NOMO-1 treated with dmso at 0.1 percent for 144 hours (cell line): ENCODE results near the gene NEURL1.
"Not testable (repeated sequence)": the region's sequence is repeated elsewhere in the genome, so short reads cannot be mapped to it uniquely, and the experiment has no call there.

Source experiments
- DNase-seq: peaks from one replicate; lab custom pipeline; 2025; ENCODE audit not compliant: unreplicated experiment; lab: John Stamatoyannopoulos, UW

NEURL1 gene

DNA sequence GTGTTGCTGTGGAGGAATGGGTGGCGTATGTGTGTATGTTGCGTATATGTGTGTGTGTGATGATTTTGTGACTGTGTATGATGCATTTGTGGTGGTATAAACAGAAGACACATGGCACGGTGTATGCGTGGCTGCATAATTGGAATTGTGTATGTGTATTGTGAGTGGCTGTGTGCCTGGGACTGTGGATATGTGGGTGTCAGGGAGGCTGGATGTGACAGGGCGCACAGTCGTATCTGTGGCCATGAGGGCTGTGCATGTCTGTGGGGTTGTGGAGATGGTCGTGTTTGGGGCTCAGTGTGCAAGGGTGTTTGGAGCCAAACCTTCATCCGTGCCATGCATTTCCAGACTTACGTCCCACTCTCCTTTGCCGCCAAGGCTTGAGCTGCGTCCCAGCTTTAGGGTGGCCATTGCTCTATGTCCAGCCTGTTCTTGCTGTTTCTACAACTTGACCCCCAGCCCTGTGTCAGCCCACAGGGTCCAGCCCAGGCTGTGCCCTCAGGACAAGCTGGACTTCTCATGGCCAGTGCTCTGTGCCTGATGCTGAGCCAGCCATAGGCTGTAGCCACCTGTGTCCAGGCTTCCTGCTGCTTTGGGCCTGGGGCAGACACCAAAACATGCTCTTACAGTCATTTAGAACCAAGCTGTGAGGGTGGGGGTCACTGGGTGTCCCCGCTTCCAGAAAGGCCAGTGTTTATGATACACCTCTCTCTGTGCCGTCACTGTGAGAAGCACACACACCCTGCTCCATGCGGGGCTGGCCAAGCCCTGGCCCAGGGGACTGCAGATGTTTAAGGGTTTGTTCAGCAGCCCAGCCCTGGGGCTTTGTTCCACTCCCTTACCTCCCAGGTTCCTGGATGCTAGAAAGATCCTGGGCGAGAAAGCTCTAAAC, 127.6 kb downstream of the NEURL1 start:
- no peak for DNase-seq

DNA sequence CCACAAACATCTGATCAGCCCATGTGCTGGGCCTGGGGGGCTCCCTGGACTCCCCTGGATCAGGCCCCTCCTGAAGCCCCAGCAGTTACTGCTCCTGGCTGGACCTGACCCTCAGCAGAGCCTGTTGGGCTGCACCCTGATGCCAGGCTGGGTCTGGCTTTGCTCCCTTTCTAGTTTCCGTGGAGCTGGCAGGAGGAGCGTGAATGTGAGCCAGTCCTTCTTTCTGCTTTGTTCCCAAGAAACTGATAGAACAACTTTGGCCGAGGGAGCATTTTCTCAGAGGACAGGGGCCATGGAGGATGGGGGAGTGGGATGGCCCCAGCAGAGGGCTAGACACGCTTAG, 128.2 kb downstream of the NEURL1 start:
- no peak for DNase-seq

DNA sequence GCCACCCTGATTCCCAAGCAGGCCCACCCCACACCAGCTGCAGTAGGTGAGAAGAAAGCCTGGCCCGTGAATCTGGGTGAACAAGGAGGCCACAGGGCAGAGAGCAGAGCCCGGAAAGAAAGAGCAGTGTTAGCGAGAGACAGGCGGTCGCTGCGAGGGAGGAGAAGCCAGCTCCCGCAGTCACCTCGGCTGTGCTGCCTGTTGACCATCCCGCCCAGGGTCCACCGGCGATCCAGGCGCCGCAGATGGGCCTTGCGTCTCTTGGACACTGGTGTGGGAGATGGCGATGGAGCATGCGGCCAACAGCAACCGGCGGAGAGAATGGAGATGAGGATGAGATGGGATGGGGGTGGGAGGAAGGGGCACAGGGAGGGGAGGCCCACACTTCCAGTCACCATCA, 128.8 kb downstream of the NEURL1 start:
- no peak for DNase-seq

DNA sequence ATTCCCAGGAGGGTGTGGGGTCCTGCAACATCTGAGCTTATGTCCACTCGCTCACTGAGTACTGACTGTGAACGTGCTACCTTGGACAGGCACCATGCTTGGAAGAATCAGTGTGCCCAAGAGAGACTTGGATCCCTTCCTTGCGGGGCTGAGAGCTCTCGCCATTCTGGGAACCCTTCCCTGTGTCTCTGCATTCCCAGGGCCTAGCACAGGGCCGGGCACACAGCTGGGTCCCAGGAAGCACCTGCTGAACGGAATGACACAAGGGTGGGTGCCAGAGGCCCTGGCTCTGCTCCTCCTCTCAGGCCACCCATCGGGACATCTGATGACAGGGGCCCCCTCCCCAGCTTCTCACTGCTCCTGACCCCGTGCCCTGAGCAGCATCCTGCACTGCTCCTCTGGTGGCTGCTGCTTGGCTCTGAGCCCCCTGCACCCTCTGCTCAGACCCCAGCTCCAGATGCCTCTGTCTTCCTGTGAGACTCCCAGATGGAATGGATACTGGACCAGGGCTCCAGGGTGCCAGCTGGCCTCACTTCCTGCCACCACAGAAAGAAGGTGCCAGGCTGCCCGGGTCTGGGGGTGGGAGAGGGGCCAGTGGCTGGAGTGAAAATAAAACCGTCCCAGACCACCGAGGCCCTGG, 129.6 kb downstream of the NEURL1 start:
- DNase-seq: no peak

DNA sequence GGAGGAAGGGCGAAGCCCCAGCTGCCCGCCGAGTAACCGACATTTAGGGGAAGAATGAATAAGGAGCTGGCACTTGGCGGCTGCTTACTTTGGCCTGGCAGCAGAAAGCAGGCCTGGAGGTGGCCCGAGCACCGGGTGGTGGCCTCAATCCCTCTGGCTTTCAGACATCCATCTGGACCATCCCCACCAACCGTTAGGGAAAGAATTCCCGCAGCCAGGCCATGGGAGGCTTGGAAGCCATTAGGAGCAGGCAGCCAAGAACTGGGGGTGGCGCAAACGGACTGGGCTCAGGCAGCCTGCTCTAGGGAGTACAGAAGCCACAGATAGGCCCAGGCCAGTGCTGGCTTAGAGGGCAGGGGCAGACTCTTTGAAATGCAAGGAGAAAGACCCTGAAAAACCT, 132.7 kb downstream of the NEURL1 start:
- DNase-seq: no peak

DNA sequence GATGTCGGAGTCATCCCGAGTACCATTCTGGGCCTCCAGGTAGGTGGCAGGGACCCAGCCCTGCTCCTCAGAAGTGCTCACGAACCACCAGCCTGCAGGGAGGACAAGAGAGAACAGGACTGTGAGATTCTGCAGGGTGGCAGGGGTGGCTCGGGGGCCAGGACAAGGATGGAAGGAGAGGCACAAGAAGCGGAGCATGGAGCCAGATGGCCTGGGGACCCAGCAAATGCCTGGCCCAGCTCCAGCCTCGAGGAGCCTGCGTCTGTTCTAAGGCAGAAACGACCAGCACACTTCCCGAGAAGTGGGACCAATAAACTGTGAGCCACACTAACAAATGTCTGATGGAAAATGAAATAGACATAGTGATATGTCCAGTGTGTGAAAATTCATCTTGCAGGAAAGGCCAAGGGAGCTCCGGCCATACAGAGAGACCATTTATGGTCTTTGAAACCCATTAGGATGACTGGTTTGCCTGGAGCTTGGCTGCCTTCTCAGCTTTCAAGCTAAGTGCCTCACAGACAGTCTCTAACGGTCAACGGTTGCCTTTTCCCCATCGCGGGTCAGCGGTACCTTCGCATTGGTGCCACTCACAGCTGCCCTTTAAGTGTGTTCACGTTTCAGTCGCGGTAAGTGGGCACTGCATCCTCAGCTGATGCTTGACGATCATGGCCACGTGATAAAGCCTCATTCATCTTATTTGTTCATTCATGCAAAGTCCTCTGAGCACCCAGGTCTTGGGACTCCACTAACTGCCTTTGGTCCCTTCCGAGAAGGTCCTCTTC, 133.8 kb downstream of the NEURL1 start:
- no peak for DNase-seq

DNA sequence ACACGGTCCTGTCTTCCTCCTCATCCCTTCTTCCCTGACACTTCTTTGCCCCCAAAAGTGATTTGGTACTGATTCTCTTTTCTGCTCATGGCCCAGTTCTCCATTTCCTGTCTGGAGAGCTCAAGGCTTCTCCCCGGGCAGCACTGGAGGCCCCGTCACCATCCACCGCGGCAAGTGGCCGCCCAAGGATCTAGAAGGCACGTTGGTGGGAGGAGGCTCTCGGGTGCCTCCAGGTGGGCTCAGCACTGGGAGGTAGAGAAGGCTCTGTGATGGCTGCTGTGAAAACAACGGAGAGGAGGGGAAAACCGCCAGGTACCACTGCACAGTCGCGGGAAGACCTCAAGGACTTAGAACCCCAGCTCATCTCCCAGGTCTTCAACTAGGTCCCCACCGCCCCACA, 134.4 kb downstream of the NEURL1 start:
- no peak for DNase-seq

DNA sequence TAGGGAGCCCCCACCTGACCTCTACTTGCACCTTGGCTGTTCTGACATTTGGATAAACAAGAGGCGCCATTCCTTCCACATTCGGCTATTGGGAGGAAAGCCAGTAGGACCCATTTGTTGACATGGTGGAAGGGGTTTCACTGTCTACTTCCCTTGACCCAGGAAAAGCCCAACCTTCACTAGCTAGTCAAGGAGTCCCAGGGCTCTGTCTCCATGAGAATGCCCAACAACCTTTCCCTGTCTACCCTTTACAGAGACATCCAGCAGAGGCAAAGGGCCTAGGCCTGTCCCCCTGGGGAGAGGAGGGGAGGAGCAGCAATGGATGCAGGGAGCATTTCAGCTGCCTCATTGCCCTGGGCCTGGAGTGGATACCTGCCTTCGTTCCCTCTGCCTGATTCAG, 136.1 kb downstream of the NEURL1 start:
- DNase-seq: no peak

DNA sequence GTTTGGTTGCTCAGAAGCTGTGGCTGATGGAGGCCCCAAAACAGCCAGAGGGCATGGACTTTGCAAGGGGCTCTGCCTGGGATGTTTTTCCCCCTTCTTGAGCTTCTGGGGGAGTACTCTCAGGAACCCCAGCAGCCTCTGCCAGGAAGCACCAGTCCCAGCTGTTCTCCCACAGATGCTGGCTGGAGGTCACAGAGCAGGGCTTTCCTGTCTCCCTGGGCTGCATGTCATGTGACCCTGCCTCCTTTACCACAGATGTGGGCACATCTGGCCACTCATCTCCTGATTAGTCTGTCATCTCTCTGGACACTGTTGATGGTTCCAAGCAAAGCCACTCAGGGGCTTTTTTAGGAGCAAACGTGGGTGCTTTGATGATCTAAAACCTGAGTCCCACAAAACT, 136.7 kb downstream of the NEURL1 start:
- no peak for DNase-seq

DNA sequence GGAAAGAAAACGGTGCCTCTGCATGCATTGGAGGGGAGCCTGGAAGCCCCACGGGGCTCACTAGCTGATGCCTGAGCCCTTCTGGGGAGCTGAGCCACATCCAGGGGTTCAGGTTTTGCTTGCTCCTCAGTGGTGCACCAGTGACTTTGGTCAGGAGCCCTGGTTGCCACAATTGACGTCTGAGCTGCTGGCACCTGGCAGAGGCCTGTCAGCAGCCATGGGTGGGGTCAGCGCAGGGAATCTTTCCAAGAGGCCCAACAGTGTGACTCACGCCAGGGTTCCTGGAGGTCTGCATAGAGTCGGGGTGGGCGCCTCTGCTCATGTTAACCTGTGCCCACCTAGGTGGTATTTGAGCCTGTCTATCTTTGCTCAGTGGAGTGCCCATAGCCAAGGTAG, 138.7 kb downstream of the NEURL1 start:
- DNase-seq: no peak

DNA sequence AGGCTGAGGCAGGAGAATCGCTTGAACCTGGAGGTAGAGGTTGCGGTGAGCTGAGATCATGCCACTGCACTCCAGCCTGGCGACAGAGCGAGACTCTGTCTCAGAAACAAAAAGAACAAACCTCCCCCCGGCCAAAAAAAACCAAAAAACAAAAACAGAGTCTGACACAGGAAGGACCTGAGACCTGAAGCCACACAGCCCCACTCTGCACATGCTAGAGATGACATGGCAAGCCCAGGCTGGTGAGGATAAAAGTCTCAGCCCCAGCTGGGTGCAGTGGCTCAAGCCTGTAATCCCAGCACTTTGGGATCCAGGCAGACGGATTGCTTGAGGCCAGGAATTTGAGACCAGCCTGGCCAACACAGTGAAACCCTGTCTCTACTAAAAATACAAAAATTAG, 139.4 kb downstream of the NEURL1 start:
- DNase-seq: not testable (repeated sequence)

DNA sequence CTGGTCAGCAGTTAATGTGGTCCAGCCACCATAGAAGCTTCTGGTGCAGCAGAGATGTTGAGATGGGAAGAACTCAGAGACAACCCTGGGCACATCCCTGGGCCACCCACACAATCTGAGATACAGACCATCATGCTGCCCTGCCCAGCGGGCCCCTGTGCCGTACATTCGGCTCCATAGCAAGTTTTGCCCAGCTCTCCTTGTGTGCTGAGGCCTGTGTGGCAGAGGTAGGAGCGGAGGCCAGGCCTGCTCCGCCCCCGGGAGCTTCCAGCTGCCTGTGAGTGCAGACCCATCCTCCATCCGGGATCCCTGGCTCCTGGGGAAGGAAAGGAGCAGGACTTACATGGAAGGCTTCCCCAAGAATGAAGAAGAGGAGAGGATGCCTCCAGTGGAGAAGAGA, 140.3 kb downstream of the NEURL1 start:
- DNase-seq: no peak

DNA sequence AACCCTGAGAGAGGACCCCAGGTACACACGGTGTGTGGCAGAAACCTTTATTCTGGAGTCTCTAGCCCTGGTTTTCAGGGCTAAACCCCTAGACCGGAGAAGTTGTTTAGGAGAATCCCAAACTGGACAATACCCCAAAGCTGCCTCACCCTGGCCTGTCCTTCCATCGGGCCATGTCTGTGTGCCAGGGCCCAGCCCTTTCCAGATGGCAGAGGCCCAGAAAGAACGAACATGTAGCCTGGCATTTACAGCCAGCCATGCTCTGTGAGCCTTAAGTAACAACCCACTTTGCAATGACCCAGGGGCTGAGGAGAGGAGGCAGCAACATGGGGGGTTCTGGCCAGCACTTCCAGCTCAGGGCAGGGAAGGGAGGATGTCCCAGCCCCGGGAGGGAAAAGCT, 142.1 kb downstream of the NEURL1 start:
- no peak for DNase-seq

DNA sequence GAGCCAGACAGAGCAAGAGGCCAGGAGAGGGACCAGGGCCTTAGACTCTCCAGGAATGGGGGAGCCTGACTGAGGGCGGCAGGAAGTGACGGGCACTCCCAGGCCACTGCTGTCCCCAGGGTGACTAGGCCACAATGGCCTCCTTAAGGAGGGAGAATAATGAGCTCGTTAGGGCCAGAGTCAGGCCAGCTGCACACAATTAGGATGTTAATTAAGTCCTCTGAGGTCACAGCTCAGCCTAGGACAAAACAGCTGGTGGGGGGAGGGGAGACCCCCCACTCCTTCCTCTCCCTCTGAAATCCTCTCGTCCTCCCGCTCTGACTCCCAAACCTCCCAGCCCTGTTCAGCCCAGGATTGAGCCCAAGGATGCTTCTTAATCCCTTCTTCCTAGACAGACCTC, 143.0 kb downstream of the NEURL1 start:
- DNase-seq: no peak

DNA sequence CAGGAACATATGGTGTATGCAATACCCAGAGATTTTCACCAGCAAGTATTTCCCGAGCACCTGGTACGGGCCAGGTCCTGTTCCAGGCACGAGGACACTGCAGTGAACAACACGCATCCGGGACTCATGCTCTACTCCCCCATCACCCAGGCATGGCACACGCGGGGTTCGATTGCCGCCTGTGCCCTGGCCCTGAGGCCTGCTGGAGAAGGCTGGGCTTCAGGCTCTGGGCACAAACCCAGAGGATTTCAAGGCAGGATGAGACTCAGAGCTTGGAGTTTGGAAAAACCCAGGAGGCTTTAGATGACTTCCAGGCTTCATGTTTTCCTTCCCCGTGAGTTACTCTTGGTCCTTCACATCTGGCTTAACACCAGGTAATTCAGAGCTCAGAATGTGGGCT, 143.5 kb downstream of the NEURL1 start:
- no peak for DNase-seq

DNA sequence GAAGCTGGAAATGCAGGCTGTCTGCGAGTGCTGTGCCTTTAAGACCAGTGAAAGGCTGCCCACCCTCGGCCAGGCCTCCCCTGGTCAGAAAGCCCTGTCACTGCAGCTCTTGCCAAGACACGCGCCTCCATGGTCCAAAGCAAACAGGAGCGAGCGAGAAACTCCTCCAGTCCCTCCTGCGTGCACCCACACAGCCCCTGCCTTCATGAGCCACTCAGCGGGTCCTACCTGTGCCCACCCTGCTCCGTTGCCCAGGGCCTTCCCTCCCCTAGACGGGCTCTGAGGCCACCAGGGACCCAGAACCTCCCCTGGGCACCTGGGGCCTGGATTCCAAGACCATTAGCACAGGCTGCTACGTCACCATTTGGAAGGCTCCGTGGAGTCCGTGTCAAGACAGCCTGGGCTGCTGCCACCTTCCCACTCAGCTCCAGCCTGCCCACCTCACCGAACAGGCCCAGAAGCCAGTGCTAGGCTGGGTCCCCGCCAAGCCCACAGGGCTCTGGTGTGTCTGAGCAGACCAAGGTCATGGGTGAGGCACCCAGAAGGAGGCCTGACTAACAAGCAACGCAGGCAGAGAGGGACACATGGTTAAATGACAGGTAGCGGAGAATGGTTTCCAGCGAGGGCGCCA, 144.5 kb downstream of the NEURL1 start:
- DNase-seq: no peak

DNA sequence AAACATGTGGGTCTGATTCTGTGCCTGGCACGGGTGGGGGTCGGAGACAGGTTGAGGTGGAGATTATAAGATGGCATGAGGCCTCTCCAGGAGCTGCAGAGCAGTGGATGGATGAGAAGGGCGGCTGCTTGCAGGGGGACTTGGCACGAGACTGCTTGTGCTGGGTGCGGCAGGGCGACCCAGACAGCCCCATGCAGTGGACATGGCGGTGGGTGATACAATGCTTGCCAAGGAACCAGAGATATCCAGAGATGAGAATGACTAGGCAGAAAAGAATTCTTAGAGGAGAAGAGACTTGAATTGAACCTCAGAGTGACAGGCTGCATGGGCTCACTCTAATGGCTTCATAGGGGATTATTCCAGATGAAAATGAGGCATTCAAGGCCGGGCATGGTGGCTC, 145.4 kb downstream of the NEURL1 start:
- DNase-seq: no peak

DNA sequence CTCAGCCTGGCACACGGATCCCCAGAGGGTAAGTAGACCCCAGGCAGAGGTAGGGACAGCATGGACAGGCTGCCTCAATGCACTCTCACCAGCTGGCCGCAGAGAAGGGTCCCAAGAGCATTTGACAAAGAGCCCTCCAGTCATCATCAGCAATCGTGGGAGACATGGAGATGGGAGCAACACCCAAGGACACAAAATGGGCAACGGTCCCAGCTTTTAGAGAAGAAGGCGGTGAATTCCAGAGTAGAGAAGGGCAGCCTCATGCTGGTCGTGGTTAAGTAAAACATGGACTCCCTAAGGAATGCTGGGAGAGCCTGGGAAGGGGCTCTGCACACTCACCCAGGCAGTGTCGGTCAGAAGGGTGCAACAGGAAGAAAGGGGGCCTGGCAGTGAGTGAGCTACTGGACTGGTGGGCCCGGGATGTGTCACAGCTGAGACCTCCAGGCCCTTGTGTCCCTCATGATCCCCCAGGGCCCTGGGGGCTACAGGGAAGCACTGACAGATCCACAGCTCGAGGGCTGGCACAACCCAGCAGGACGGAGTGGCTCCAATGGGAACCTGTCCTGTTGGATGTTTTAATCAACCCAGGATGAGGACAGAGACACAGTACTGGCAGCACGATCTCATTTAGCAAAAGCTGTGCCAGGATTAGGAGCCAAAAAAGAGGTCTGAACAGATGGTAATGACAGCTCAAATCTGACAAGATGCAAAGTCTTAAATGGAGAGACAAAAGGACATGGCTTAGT, 147.1 kb downstream of the NEURL1 start:
- DNase-seq: no peak

DNA sequence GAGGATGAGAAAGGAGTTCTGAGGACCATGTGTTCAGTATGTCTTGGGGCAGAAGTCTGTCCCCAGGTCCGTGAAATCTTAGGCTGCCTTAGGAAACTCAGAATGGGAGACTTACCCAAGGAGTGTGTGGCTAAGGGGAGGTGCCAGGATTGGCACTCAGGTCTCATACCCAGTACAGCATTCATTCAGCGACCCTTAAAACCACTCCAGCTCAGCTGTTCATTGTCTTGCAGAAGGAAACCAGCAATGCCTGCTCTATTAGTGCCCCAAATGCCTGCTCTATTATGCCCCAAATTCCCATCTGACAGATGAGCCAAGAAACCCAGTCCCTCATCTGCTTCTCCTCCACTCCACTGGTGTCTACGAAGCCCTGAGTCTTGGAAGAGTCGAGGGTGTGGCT, 147.8 kb downstream of the NEURL1 start:
- no peak for DNase-seq
